Sigmoid colon (tissue), 7 donors: ENCODE results near the gene TFE3. TPM values are rescaled to one million over a fixed set of nuclear protein-coding genes. Genes with fewer than 3 reads are reported as not detected.

ENCODE experiments used
- DNase-seq: peaks from one replicate; pipeline ENCODE4 v3.0.0-alpha.2; 2019
- H3K27ac ChIP-seq, 4 donors: fragments of 200-600 bp; sonication (generic); one replicate each; pipeline ENCODE4 v1.5.1; 2016 to 2019; ENCODE audit warnings: mild to moderate bottlenecking in 1 of 4
- H3K27me3 ChIP-seq, 3 donors: fragments of 200-600 bp; sonication (generic); one replicate each; pipeline ENCODE4 v1.5.1; 2019; ENCODE audit warnings: mild to moderate bottlenecking in 1 of 3
- H3K36me3 ChIP-seq, 4 donors: fragments of 200-600 bp; sonication (generic); one replicate each; pipeline ENCODE4 v1.5.1; 2016 to 2019
- H3K4me1 ChIP-seq, 4 donors: fragments of 200-600 bp; sonication (generic); one replicate each; pipeline ENCODE4 v1.5.1; 2017 to 2019
- H3K4me3 ChIP-seq, 4 donors: fragments of 200-600 bp; sonication (generic); one replicate each; pipeline ENCODE4 v1.5.1; 2017 to 2019; ENCODE audit warnings: mild to moderate bottlenecking in 2 of 4, moderate library complexity in 1 of 4
- H3K9me3 ChIP-seq, 4 donors: fragments of 200-600 bp in 3 of 4; sonication (generic) in 3 of 4; one replicate each; pipeline versions ENCODE4 v1.5.1 to v1.6.1; 2013 to 2019
- EP300 ChIP-seq, 4 donors: sonication (generic); formaldehyde crosslinking; IDR thresholded peaks; one replicate each; pipeline ENCODE4 v1.6.1; 2017; ENCODE audit warnings: antibody characterized with exemption in 4 of 4
- POLR2A ChIP-seq, 2 donors: fragments of 450-650 bp; IDR thresholded peaks; one replicate each; pipeline ENCODE4 v1.6.1; 2016; ENCODE audit warnings: antibody characterized with exemption in 2 of 2, mild to moderate bottlenecking in 2 of 2, moderate library complexity in 2 of 2
- POLR2AphosphoS5 ChIP-seq, 4 donors: sonication (generic); formaldehyde crosslinking; IDR thresholded peaks; one replicate each; pipeline ENCODE4 v1.6.1; 2017; ENCODE audit warnings: antibody characterized with exemption in 4 of 4
- WGBS, 2 donors: extraction: QIAGEN DNeasy Blood & Tissue Kit; methylation state at CpG; one replicate each; pipeline ENCODE4 v1.1.7; 2013; 5-methylcytosine and 5-hydroxymethylcytosine counted together
- intact Hi-C: fragments of 100-400 bp; cut with DNase I; formaldehyde crosslinking; loops from one replicate; pipeline ENCODE4 v1.15.1; 2023
- polyA plus RNA-seq, 3 donors: library from polyadenylated mRNA; stranded (reverse); fragments of 200-250 nt; gene quantifications; one replicate each; pipeline ENCODE4 v1.2.3, GENCODE V29; 2013
- total RNA-seq, 4 donors: library from RNA; depleted of rRNA; stranded (reverse); fragments of >200 nt; gene quantifications; one replicate each; pipeline ENCODE4 v1.1.0, GENCODE V29; 2016
- TF ChIP-seq, protein P1 (sequence below), 4 experiments: fragments of 450-650 bp in 3 of 4; fragments of 200-600 bp in 1 of 4; IDR thresholded peaks; one replicate each; pipeline ENCODE4 v1.5.1; 2016 to 2019; ENCODE audit warnings: antibody characterized with exemption in 4 of 4, mild to moderate bottlenecking in 3 of 4, moderate library complexity in 2 of 4
- donor health status: healthy with polysubstance abuse.
- donor health status: Bipolar disorder and iron deficiency.
- donor health status: healthy.

The TFE3 gene
- total and polyA plus RNA-seq, 7 donors = 21.0 to 69.8 (median 38.3) TPM

DNA sequence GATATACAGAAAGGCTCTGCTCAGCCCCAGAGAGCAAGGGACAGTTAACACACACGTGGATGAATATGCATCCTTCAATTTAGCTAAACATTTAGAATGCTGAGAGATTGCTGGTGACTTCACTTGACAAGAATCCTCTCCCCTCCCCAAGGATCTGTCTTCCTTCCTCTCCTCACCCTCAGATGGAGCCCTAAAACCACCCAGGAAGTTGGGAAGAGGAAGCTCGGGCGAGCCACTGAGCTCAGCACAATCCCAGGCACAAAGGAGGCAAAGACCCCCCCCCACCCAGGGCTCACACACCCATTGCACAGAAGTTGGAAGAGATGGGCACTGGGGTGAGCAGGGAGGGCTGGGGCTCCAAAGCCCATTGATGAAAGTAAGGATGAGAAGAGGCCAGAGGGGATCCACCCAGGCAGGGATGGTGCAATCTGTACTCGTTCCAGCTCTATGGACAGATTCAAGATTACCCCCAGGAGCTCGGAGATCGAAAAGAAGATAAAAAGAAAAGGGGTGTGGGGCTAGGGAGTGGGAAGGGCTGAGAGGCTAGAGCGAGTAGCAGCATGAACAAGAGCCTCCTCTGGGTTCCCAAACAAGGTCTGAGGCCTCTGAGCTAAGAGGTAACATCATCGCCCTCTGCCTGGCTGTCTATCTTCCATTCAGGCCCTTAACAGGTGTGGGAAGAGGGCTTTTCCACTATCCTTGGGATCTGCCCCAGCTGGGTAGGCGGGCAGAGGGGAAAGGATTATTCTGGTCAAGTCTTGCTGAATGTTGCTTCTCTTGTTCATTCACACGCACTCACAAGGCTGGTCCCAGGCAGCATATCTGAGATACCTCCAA, 1.2 kb downstream of the TFE3 start:
- WGBS, 2 donors = 9 to 14% methylated on average over 10 of the region's 10 CpGs
- intact Hi-C loops = loop anchor here (2.0 to 10.0 kb wide), 4 partner anchors 83 to 1387 kb away; partner anchors contain the start of genes ELK1, MAGIX, PIM2 and UXT
- H3K27me3 ChIP-seq = no peaks in the 10 kb centered on the region
- peaks cover 0 to 24% (median 22%) of the 10 kb centered on the region in 4 donors for H3K4me1 ChIP-seq
- peak overlapping the region; percentile 70 to 90 (median 76) for H3K4me3 ChIP-seq
- H3K27ac ChIP-seq = peak overlapping the region; percentile 95 to 100 (median 98)
- H3K36me3 ChIP-seq = peaks cover 3 to 26% (median 13%) of the 10 kb centered on the region in 4 donors
- no peaks in the 10 kb centered on the region for H3K9me3 ChIP-seq
- TF ChIP-seq, protein P1, sequence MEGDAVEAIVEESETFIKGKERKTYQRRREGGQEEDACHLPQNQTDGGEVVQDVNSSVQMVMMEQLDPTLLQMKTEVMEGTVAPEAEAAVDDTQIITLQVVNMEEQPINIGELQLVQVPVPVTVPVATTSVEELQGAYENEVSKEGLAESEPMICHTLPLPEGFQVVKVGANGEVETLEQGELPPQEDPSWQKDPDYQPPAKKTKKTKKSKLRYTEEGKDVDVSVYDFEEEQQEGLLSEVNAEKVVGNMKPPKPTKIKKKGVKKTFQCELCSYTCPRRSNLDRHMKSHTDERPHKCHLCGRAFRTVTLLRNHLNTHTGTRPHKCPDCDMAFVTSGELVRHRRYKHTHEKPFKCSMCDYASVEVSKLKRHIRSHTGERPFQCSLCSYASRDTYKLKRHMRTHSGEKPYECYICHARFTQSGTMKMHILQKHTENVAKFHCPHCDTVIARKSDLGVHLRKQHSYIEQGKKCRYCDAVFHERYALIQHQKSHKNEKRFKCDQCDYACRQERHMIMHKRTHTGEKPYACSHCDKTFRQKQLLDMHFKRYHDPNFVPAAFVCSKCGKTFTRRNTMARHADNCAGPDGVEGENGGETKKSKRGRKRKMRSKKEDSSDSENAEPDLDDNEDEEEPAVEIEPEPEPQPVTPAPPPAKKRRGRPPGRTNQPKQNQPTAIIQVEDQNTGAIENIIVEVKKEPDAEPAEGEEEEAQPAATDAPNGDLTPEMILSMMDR (IDR thresholded peaks at IDR 0.05) = no peak
- TF ChIP-seq POLR2AphosphoS5 (IDR thresholded peaks at IDR 0.05) (peak in 3 of 4 donors; percentile 29 to 45 (median 45)), POLR2A (IDR thresholded peaks at IDR 0.05) (no peak)
- no peak for DNase-seq

DNA sequence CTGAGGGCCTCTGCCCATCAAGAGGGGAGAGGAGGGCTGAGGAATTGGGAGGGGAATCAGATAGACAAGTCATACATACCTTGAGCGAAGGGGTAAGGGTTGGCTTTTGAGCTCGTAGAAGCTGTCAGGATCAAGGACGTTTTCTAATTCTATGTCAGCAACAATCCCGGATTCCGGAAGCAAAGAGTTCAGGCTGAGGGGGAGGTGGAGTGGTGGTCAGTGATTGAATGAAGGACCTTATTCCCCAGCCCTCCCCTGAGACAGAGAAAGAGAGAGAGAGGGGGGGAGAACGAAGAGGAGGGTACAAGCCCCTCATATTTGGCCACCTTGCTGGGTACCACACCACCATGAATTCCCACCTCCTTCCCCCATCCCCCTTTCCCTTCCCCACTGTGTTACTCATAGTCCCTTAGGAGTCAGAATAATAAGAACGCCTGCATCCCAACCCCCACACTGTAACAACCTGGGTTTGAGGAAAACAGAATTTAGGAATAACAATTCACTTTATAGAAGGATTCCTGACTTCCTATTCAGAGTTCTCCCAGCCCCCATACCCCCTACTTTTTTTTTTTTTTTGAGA, 2.7 kb downstream of the TFE3 start:
- WGBS, 2 donors = 62 to 74% methylated on average over 7 of the region's 7 CpGs
- intact Hi-C loops = loop anchor here (5.0 to 10.0 kb wide), 3 partner anchors 123 to 1386 kb away; partner anchors contain the start of genes ELK1, MAGIX, PIM2 and UXT

DNA sequence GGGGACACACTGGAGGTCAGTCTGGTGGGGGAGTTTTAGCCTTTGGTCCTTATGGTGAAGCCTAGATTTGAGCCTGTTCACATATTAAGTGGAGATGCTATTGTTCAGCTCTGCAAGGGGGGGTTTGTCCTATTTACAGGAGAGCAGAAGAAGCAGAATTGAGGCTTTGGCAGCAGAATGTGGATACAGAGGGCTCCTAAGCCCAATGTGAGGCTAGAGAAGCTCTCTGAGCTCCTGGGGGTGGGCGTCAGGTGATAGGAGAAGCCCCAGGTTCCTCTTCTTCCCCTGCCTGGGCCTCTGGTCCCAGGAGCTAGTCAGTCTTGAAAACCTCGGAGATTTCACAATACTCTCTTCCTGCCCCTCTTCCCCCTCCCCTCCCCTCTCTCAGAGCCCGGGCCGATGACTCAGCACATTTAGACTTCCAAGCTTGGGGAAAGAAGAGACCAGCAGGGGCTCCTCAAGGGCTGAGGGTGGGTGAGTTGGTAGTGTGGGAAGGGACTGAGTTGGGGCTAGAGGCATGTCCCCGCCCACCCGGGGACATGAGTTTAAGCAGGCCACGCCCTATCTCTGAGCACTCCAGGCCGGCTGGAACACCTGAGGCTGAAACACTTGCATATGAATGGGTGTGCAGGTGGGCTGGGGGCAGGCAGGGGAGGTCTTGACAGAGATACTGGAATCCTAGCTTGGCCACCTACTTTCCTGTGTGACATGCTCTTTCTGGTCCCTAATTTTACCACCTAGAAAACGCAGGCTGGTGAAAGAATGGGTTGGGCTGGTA, 3.4 kb downstream of the TFE3 start:
- H3K36me3 ChIP-seq = peaks cover 9 to 40% (median 16%) of the 10 kb centered on the region in 4 donors
- TF ChIP-seq POLR2A (IDR thresholded peaks at IDR 0.05) (no peak), POLR2AphosphoS5 (IDR thresholded peaks at IDR 0.05) (peak in 2 of 4 donors; percentile 23 to 38)
- TF ChIP-seq, protein P1 (IDR thresholded peaks at IDR 0.05) = no peak
- no peaks in the 10 kb centered on the region for H3K9me3 ChIP-seq
- intact Hi-C loops = loop anchor here (5.0 to 10.0 kb wide), 4 partner anchors 37 to 1385 kb away; partner anchors contain the start of genes ELK1, GRIPAP1, MAGIX and PIM2
- peak overlapping the region; percentile 10 to 90 (median 76) for H3K4me3 ChIP-seq
- H3K4me1 ChIP-seq = peaks cover 0 to 24% (median 22%) of the 10 kb centered on the region in 4 donors
- DNase-seq = peak; percentile 93
- H3K27ac ChIP-seq = peak overlapping the region; percentile 95 to 100 (median 98)
- H3K27me3 ChIP-seq = no peaks in the 10 kb centered on the region
- 14 to 16% methylated on average over 9 of the region's 9 CpGs for whole genome bisulfite sequencing, 2 donors

More for the DNA sequence above, 2.7 kb downstream of the TFE3 start:
- Histone ChIP-seq H3K36me3 (peaks cover 9 to 39% (median 16%) of the 10 kb centered on the region in 4 donors), H3K9me3 (no peaks in the 10 kb centered on the region), H3K4me1 (peaks cover 0 to 24% (median 22%) of the 10 kb centered on the region in 4 donors), H3K4me3 (peak overlapping the region; percentile 10 to 90 (median 76)), H3K27me3 (no peaks in the 10 kb centered on the region), H3K27ac (peak overlapping the region; percentile 95 to 100 (median 98))
- no peak for DNase-seq
- TF ChIP-seq EP300 (IDR thresholded peaks at IDR 0.05) = no peak
- TF ChIP-seq POLR2A (IDR thresholded peaks at IDR 0.05) = no peak
- TF ChIP-seq, protein P1 (IDR thresholded peaks at IDR 0.05) = no peak
- TF ChIP-seq POLR2AphosphoS5 (IDR thresholded peaks at IDR 0.05) = no peak

DNA sequence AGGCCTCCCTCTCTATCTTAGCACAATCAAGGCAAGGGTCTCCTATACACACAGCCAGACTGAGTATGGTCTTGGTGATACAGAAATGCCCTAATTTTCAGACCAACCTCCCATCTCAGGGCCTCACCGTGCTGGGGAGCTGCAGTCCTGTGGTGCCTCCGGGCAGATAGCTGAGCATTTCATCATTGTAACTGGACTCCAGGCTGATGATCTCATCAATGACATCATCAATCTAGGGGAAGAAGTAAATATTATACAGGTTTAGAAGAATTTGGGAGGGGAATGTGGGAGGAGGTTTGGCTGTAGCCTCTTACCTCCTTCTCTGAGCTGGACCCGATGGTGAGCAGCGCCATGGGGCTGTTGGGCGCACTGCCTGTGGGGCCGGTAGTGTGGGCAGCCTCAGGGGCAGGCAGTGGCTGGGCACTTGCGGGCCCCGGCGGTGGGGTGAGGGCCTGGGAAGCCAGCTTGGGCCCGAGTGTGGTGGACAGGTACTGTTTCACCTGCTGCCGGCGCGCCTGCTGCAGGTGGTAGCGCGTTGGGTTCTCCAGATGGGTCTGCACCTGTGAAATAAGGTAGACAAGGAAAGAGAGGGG, 5.2 kb downstream of the TFE3 start:
- H3K27me3 ChIP-seq = no peaks in the 10 kb centered on the region
- H3K36me3 ChIP-seq = peaks cover 9 to 57% (median 24%) of the 10 kb centered on the region in 4 donors
- H3K9me3 ChIP-seq = no peaks in the 10 kb centered on the region
- peak overlapping the region in 3 of 4 donors; percentile 95 to 100 (median 99) for H3K27ac ChIP-seq
- H3K4me1 ChIP-seq = peaks cover 0 to 35% (median 28%) of the 10 kb centered on the region in 4 donors
- H3K4me3 ChIP-seq = no peak overlapping the region
- intact Hi-C loops = loop anchor here (5.0 kb wide), 1 partner anchor 36 kb away; the partner anchor contains the start of gene GRIPAP1
- 96 to 97% methylated on average over 15 of the region's 15 CpGs for WGBS, 2 donors
- TF ChIP-seq POLR2A (IDR thresholded peaks at IDR 0.05) (no peak), EP300 (IDR thresholded peaks at IDR 0.05) (no peak), POLR2AphosphoS5 (IDR thresholded peaks at IDR 0.05) (no peak)
- TF ChIP-seq, protein P1 (IDR thresholded peaks at IDR 0.05) = no peak
- no peak for DNase-seq
